GM03348 (cell line): ENCODE results near the gene FARP2.

Experiments used
- DNase-seq: peaks from one replicate; pipeline ENCODE4 v3.0.0; 2012; ENCODE audit warnings: low spot score

FARP2 gene

DNA sequence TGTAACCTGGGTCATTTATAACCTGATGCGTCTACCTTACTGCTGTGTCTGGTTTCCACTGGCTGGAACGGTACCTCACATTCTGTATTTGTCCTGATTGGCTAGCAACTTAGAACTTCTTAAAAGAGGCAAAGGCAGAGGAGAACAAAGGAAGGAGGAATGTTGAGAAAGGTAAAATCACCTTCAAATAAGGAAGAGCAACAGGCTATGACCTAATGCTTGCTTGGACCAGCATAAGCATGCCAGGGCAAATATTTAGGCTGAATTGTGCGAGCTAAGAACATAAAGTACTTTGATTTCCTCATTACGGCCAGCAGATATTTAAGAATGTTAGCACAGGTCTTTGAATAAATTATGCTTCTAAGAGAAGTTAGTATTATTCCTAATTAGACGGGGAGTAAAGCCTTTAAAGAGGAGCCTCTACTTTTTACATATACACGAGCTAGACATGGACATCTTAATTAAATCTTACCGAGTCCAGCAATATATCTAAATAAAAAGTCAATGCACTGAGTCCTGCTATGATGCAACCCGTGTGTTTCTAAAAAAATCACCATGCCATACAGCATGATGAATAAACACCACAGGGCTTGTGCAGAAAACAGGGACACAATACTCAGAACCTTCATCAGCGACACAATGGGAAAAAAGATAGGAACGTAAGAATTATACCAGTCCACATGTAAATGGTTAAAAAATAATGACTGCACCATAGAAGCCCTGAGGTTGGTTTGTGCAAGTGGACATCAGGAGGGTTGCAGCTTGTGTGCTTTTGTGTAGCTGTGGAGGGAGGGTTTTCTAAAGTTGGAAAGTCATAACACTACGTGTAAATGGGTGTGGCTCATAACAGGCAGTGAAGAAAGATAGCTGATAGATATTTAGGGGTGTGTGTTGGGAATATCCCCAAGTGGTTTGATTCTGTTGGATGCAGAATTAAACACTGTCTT, 26.1 kb upstream of the FARP2 start:
- DNase-seq = no peak

DNA sequence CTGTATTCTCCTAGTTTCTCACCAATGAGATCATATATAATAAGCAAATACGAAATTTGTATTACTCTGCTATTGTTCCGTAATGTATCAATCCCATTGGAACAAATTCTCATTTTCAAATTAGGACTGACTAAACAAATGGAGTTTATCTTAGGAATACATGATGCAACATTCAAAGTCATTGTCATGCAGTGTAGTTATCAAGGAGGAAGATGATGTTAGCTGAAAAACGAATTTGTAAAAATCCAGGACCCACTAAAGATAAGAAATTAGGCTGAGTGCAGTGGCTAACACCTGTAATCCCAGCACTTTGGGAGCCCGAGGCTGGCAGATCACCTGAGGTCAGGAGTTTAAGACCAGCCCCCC, 25.5 kb upstream of the FARP2 start:
- no peak for DNase-seq

DNA sequence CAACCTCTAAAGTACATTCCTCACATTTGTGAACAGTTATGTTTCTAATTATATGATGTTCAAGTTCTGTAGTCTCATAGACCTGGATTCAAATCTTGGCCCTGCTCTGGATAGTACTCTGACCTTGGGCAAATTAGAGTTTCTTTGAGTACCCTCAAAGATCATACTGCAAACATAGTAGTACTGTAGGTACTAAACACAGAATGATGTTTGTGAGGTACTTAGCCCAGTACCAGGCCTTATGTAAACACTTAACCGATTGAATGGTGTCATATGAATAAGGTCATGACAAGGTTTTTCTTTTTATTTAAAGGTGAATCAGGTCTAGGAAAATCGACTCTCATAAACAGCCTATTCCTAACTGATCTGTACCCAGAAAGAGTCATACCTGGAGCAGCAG, 21.3 kb upstream of the FARP2 start:
- no peak for DNase-seq

DNA sequence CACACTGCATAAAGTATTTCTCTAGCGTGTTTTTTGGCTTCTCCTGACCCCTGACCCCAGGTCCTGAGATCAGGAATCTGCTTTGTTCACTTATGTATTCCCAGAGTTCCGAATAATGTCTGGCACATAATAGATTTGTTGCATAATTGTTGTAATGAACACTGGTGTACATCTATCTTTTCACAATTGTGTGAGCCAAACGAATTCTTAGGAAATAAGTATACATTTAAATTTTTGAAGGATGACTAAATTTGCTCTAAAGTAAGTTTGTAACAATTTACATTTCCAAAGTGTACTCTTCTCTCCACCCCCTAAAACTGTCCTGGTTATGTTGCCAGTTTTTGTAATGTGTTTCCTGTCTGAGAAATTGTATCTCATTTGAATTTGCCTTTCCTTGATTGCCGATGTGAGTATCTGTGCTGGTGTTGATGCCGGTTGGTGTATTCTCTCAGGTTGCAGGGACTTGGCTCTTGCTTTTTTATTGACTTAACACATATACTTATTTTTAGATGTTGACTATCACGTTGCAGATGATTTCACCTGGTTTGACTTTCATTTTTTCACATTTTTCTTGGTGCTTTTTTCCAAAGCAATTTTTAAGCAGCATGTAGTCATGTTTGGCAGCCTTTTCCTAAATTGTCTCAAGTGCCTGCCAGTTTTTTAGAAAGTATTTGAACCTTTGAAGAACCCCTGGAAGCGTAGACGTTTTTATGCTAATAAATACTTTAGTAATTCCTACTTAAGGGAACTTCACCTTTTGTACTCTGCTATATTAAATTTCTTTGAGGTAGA, 16.1 kb upstream of the FARP2 start:
- no peak for DNase-seq

GRCh38 chr2:241340631-241341163, 15.4 kb upstream of the FARP2 start:
- DNase-seq = no peak

GRCh38 chr2:241344925-241345651, 11.0 kb upstream of the FARP2 start:
- DNase-seq = no peak

GRCh38 chr2:241349941-241350340, 6.1 kb upstream of the FARP2 start:
- DNase-seq = no peak

DNA sequence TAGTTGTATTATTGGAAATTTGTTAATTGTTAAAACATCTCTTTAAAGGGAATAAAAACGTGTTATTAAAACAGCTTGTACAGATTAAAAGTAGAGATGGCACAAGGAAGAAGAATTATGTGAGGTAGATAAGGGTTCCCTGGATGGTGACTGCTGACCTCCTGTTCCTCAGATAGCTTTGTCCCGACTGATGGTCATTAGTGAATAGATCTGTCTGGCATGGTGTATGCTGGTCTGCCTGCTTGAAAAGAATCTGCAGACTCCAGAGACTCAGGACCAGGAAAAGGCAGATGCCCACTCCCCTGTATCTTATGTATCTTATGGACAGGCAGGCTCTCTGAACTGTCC, 5.6 kb upstream of the FARP2 start:
- no peak for DNase-seq

DNA sequence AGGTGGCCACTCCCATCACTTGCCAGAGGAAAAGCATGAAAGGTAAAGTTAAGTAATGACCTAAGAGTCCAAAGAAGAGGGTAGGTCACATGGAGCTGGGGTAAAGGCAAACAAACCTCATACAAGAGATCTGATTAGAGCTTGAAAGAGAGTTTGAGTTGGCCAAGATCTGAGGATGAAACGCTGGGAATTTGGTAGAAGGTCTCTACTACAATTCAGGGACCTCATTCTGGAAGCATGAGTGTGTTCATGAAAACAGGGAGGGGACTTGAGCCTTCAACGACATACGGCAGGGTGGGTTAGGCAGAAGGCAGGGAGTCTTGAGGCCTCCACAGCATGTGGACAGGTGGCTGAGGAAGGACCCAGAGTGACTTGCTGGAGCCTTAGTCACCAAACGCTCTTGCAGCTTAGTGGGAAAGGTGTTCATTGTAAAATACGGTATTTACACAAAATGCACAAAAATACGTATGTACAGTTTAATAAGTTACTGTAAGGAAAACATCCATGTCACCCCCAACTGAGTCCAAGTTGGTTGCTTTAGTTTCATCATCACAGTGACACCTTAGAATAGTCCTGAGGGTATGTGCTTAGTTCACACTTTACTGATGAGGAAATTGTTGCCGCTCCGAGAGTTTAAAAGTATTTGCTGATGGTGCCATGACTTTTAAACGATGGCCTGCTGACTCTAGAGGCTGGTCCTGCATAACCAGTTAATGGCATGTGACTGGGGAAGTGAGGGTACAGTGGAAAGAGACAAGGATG, 5.0 kb upstream of the FARP2 start:
- DNase-seq = no peak

GRCh38 chr2:241351640-241352031, 4.4 kb upstream of the FARP2 start:
- no peak for DNase-seq

- no peak for DNase-seq
These were observed 3.9 kb upstream of the FARP2 start for GRCh38 chr2:241352227-241352626.

DNA sequence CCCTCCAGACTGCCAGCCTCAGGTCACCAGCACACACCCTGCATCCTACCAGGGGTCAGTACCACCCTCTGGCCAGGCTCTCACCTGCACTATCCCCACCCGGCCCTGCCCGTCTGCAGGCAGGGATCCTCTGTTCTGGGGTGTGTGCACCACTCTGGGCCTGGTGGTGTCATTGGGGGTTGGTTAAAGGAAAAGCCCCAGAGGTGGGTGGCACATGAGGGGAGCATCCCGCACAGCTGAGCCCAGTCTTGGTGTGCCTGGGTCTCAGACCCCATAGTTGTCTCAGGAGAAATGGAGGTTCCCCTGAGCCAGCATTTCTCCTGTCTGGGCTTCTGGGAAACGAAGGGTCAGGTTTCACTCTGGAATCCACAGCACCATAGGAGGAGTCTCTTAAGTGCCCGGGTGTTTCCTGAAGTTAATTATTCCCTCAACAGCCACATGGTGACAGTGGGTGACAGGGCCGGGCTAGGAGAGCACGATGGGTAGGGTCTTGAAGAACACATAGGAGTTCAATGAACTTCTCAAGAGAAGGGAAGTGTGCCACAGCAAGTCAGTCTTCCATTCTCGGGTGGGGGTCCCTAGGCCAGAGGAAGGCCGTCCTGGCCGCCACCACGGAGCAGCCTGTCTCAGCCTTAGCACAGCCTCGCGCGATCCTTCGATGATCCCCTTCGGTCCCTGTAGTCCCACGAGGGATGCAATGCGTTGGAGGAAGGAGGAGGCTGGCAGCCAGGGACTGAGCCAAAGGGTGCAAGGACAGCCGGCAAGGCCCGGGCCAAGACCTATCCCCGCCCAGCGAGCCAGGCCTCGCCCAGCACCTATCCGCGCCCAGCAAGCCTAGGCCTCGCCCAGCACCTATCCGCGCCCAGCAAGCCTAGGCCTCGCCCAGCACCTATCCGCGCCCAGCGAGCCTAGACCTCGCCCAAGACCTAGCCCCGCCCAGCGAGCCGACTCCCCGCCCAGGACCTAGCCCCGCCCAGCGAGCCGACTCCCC, 1.1 kb upstream of the FARP2 start:
- DNase-seq = no peak

DNA sequence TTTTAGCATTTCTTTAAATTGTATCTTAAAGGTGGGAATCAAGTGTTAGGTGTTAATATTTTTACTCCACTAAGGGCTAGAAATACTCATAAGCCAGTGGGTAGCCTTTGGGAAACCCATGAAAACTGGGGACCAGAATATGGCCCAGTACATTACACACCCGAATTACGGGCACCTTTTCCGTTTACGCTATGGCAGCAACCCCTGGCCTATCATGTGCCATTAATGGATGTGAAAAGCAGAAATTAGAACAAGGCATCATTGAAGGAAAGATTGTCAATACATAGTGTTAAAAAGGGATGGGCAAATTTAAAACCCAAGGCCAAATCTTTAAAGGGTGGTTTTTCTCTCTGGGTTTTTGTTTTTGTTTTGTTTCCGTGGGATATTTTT, 781 bp downstream of the FARP2 start:
- DNase-seq = no peak

GRCh38 chr2:241357531-241357930, 1.4 kb downstream of the FARP2 start:
- no peak for DNase-seq

GRCh38 chr2:241358470-241358869, 2.4 kb downstream of the FARP2 start:
- no peak for DNase-seq

DNA sequence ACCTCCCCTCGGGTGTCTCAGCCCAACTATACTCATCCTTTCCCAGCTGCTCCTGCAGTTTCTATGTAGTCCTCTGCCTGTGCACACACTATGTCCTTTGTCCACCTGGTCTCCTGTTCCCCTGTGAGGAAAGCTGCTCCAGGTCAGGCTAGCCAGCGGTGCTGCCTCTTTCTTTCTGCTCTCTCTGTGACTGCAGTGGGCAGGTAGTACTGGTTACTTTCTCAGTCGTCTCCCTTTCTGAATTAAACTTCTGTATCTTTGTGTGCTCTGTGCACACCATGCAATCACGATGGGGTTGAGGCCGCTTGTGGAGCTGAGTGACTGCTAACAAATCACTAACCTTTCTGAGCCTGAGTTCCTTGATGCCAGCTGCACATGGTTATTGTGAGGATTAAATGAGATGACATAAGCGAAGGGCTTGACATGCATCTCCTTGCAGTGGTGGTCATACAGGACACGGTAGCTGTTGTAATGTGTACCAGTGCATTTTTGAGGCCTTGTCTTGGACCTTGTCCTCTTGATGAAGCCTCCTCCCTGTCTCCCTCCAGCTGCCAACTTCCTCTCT, 3.5 kb downstream of the FARP2 start:
- no peak for DNase-seq

DNA sequence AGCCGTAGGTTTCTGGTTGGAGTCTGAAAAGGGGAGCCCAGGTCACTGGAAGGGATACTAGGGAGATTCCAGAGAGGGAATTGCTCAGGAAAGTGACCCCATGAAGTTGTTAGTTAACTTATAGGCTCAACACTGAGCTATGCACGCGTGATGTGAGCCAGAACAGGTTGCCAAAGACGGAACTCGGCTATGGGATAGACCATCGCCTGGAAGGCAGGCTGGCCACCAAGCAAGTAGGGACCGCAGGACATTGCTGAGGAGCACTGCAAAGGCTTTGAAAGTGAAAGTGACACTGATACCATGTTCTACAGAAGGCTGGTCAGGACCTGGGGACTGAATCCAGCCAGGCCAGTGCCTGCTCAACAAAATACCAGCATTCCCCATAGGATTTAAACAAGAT, 7.3 kb downstream of the FARP2 start:
- no peak for DNase-seq

- no peak for DNase-seq
These were observed 8.7 kb downstream of the FARP2 start for GRCh38 chr2:241364781-241365180.

- DNase-seq = no peak
These were observed 10.6 kb downstream of the FARP2 start for GRCh38 chr2:241366678-241367077.

- DNase-seq = no peak
These were observed 12.6 kb downstream of the FARP2 start for GRCh38 chr2:241368643-241369042.
